ENCODE results near the gene IRGC.

GRCh38 chr19:43667876-43668405, 47.9 kb upstream of the IRGC start:
- no peak for TF ChIP-seq HDGF (IDR thresholded peaks at IDR 0.05; ENCODE audit: borderline replicate concordance)
- no peak for TF ChIP-seq FOXM1 (IDR thresholded peaks at IDR 0.05; ENCODE audit: borderline replicate concordance)
- no peak for TF ChIP-seq TARDBP (IDR thresholded peaks at IDR 0.05)
- no peak for TF ChIP-seq ELF4 (IDR thresholded peaks at IDR 0.05)
- TF ChIP-seq FOXK2 (IDR thresholded peaks at IDR 0.05), result no peak
- TF ChIP-seq SP1 (IDR thresholded peaks at IDR 0.05), result no peak
- TF ChIP-seq BHLHE40 (IDR thresholded peaks at IDR 0.05; ENCODE audit: borderline replicate concordance), result no peak
- no peak for TF ChIP-seq FOXA1 (IDR thresholded peaks at IDR 0.05)
